Epithelial cell of proximal tubule (primary cell): ENCODE measurements around the gene PRKCI. TPM values are rescaled to one million over a fixed set of nuclear protein-coding genes. Genes with fewer than 3 reads are reported as not detected.

Experiments
- DNase-seq: peaks from one replicate; pipeline ENCODE4 v3.0.0-alpha.2; 2011; ENCODE audit warnings: low read depth
- H3K4me3 ChIP-seq: 2 replicates; pipeline ENCODE4 v1.5.1; 2011; ENCODE audit warnings: low read depth, mild to moderate bottlenecking, low read length
- total RNA-seq: library from RNA; depleted of rRNA; stranded (reverse); fragments of >200 nt; gene quantifications from 2 replicates; pipeline ENCODE4 v1.2.3, GENCODE V29; 2015
- TF ChIP-seq, protein P1 (sequence below): conservative IDR thresholded peaks from 2 replicates; pipeline ENCODE4 v1.5.1; 2012; ENCODE audit warnings: low read depth, mild to moderate bottlenecking, low read length

PRKCI gene
- total RNA-seq, 1 donor from 2014 or later, result 48.6 TPM

GRCh38 chr3:170353485-170353884 lies 131.3 kb downstream of the PRKCI start:
- no peak overlapping the region for H3K4me3 ChIP-seq
- TF ChIP-seq, protein P1, sequence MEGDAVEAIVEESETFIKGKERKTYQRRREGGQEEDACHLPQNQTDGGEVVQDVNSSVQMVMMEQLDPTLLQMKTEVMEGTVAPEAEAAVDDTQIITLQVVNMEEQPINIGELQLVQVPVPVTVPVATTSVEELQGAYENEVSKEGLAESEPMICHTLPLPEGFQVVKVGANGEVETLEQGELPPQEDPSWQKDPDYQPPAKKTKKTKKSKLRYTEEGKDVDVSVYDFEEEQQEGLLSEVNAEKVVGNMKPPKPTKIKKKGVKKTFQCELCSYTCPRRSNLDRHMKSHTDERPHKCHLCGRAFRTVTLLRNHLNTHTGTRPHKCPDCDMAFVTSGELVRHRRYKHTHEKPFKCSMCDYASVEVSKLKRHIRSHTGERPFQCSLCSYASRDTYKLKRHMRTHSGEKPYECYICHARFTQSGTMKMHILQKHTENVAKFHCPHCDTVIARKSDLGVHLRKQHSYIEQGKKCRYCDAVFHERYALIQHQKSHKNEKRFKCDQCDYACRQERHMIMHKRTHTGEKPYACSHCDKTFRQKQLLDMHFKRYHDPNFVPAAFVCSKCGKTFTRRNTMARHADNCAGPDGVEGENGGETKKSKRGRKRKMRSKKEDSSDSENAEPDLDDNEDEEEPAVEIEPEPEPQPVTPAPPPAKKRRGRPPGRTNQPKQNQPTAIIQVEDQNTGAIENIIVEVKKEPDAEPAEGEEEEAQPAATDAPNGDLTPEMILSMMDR, result no peak
- no peak for DNase-seq

GRCh38 chr3:170354760-170355159 lies 132.5 kb downstream of the PRKCI start:
- H3K4me3 ChIP-seq, result no peak overlapping the region
- TF ChIP-seq, protein P1, result no peak
- no peak for DNase-seq

Other genes starting within 250 kb of the PRKCI start
- gene GPR160, start 184.4 kb upstream of the PRKCI start, total RNA-seq, result 11.0 and 23.9 TPM in 2 replicates
- gene PHC3, start 40.7 kb upstream of the PRKCI start, total RNA-seq, result 13.0 and 18.5 TPM in 2 replicates
- gene SKIL, start 135.3 kb downstream of the PRKCI start, total RNA-seq, result 25.1 and 29.3 TPM in 2 replicates
- 33.7 and 61.0 TPM in 2 replicates for gene CLDN11, start 196.4 kb downstream of the PRKCI start, total RNA-seq